ENCODE measurements around the gene ASTN2. TPM values are rescaled to one million over a fixed set of nuclear protein-coding genes. Genes with fewer than 3 reads are reported as not detected.

Gene ASTN2
- total RNA-seq, 1 donor from 2014 or later = 29.0 TPM

GRCh38 chr9:117151716-117152115 lies 263.1 kb downstream of the ASTN2 start:
- Mint-ChIP-seq H3K4me3 (ENCODE audit: low read depth) (no peak overlapping the region), H3K9me3 (ENCODE audit: low read depth) (no peaks in the 10 kb centered on the region), H3K27ac (no peak overlapping the region), H3K36me3 (ENCODE audit: insufficient read depth) (no peaks in the 10 kb centered on the region), H3K27me3 (no peaks in the 10 kb centered on the region), H3K4me1 (ENCODE audit: low read depth) (no peaks in the 10 kb centered on the region)
- DNase-seq (ENCODE audit: low spot score, unreplicated experiment) = no peak
- TF ChIP-seq, protein P1, sequence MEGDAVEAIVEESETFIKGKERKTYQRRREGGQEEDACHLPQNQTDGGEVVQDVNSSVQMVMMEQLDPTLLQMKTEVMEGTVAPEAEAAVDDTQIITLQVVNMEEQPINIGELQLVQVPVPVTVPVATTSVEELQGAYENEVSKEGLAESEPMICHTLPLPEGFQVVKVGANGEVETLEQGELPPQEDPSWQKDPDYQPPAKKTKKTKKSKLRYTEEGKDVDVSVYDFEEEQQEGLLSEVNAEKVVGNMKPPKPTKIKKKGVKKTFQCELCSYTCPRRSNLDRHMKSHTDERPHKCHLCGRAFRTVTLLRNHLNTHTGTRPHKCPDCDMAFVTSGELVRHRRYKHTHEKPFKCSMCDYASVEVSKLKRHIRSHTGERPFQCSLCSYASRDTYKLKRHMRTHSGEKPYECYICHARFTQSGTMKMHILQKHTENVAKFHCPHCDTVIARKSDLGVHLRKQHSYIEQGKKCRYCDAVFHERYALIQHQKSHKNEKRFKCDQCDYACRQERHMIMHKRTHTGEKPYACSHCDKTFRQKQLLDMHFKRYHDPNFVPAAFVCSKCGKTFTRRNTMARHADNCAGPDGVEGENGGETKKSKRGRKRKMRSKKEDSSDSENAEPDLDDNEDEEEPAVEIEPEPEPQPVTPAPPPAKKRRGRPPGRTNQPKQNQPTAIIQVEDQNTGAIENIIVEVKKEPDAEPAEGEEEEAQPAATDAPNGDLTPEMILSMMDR (IDR thresholded peaks at IDR 0.05; ENCODE audit: unreplicated experiment) = no peak

DNA sequence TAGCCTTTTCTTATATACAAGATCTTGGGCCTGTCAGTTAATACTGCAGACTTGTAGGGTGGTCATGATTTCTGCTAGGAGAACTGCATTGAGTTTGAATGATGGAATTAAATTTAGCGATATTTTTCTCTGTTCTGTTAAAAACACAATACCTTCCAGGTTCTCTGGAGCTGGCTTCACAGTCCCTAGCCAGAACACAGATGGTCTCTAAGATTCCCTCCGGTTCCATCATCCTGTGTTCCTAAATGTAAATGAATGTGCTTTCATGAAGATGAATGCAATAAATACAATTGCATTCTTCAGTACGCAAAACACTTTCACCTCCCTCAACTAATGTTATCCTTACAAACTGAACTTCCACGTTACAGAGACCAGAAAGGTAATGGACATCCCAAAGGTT lies 264.9 kb downstream of the ASTN2 start:
- H3K27ac Mint-ChIP-seq = no peak overlapping the region
- DNase-seq (ENCODE audit: low spot score, unreplicated experiment) = no peak
- no peaks in the 10 kb centered on the region for H3K36me3 Mint-ChIP-seq (ENCODE audit: insufficient read depth)
- H3K4me1 Mint-ChIP-seq (ENCODE audit: low read depth) = no peaks in the 10 kb centered on the region
- no peak overlapping the region for H3K4me3 Mint-ChIP-seq (ENCODE audit: low read depth)
- H3K9me3 Mint-ChIP-seq (ENCODE audit: low read depth) = no peaks in the 10 kb centered on the region
- no peaks in the 10 kb centered on the region for H3K27me3 Mint-ChIP-seq
- TF ChIP-seq, protein P1 (IDR thresholded peaks at IDR 0.05; ENCODE audit: unreplicated experiment) = no peak

DNA sequence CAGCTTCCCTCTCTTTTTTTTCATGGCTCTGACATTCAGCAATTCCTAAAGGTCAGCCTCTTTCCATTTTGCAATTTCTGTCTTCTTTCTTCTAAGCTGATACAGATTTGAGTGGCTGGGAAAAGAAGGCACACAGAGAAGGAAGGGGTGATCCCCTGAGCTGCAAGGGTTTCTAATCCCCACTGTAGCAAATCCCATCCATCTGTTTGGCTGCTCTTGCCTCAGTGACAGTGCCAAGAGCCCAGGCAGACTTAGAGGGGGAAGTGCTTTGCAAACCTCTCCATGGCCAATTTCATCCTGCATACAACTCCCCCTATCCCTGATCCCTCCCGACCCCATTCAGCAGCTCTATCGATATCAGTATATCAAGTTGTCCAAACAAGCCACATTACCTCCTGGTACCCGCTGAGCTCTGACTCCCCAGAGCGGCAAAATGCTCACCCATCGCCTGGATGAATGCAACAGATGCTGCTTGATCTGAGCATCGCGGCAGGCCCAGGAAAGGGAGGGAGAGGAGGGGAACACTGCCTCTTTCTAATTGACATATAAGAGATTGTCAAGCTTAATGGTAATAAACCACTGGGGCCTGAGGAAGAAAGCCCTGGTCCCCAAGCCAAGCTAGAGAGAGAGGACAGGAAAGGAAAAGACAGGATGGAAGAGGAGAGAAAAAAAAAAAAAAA lies 268.9 kb downstream of the ASTN2 start:
- TF ChIP-seq, protein P1 (IDR thresholded peaks at IDR 0.05; ENCODE audit: unreplicated experiment) = no peak
- no peak overlapping the region for H3K27ac Mint-ChIP-seq
- H3K4me1 Mint-ChIP-seq (ENCODE audit: low read depth) = peaks cover 2% of the 10 kb centered on the region
- no peaks in the 10 kb centered on the region for H3K36me3 Mint-ChIP-seq (ENCODE audit: insufficient read depth)
- no peak for DNase-seq (ENCODE audit: low spot score, unreplicated experiment)
- H3K9me3 Mint-ChIP-seq (ENCODE audit: low read depth) = no peaks in the 10 kb centered on the region
- H3K4me3 Mint-ChIP-seq (ENCODE audit: low read depth) = no peak overlapping the region
- no peaks in the 10 kb centered on the region for H3K27me3 Mint-ChIP-seq

GRCh38 chr9:117145081-117145480 lies 269.8 kb downstream of the ASTN2 start:
- TF ChIP-seq, protein P1 (IDR thresholded peaks at IDR 0.05; ENCODE audit: unreplicated experiment) = no peak
- no peak overlapping the region for H3K27ac Mint-ChIP-seq
- H3K27me3 Mint-ChIP-seq = no peaks in the 10 kb centered on the region
- peaks cover 2% of the 10 kb centered on the region for H3K4me1 Mint-ChIP-seq (ENCODE audit: low read depth)
- no peak for DNase-seq (ENCODE audit: low spot score, unreplicated experiment)
- H3K36me3 Mint-ChIP-seq (ENCODE audit: insufficient read depth) = no peaks in the 10 kb centered on the region
- H3K4me3 Mint-ChIP-seq (ENCODE audit: low read depth) = no peak overlapping the region
- no peaks in the 10 kb centered on the region for H3K9me3 Mint-ChIP-seq (ENCODE audit: low read depth)

DNA sequence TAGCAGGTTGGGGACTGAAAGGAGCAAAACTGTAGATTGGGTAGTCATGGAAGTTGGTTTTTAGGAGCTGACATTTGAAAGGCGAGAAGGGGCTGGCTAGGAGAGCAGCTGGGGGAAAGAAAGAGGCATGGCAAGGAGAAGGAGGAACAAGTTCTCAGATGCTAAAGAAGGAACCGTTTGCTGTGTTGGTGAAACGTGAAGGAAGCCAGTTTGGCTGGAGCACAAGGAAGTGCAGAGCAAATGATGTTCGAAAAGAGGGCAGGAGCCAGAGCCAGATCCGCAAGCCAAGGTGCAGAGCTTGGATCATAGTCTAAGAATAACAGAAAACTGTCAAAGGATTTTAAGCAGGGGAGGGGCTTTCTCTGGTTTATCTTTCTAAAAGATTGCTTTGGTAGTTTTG lies 276.6 kb downstream of the ASTN2 start:
- no peak for DNase-seq (ENCODE audit: low spot score, unreplicated experiment)
- TF ChIP-seq, protein P1 (IDR thresholded peaks at IDR 0.05; ENCODE audit: unreplicated experiment) = no peak
- Mint-ChIP-seq H3K4me1 (ENCODE audit: low read depth) (peaks cover 3% of the 10 kb centered on the region), H3K27ac (no peak overlapping the region), H3K9me3 (ENCODE audit: low read depth) (no peaks in the 10 kb centered on the region), H3K4me3 (ENCODE audit: low read depth) (no peak overlapping the region), H3K27me3 (no peaks in the 10 kb centered on the region), H3K36me3 (ENCODE audit: insufficient read depth) (no peaks in the 10 kb centered on the region)

Measured in progenitor cell of endocrine pancreas (in vitro differentiated cells).